Neural cell (in vitro differentiated cells): ENCODE measurements around the gene CRLF1. TPM values are rescaled to one million over a fixed set of nuclear protein-coding genes. Genes with fewer than 3 reads are reported as not detected.
A peak's percentile ranks its signal among the peaks of the same experiment; 100 is the strongest.

Experiments
- H2AFZ ChIP-seq: fragments of 200-600, 300-800 bp; sonication (generic), shearing (Covaris generic); 2 replicates; pipeline ENCODE4 v1.6.0; 2014; ENCODE audit warnings: low read depth, mild to moderate bottlenecking, antibody characterized with exemption, low read length, moderate library complexity
- H3F3A ChIP-seq: fragments of 200-600 bp; shearing (Covaris generic); 2 replicates; pipeline ENCODE4 v1.6.1; 2016; ENCODE audit warnings: mild to moderate bottlenecking, moderate library complexity, mixed read lengths, antibody characterized with exemption, low read length; ENCODE audit not compliant: insufficient read depth, poor library complexity, severe bottlenecking
- H3K27ac ChIP-seq: fragments of 200-600, 300-800 bp; sonication (generic), shearing (Covaris generic); 2 replicates; pipeline ENCODE4 v1.5.1; 2014; ENCODE audit warnings: mild to moderate bottlenecking, low read length, moderate library complexity
- H3K27me3 ChIP-seq: fragments of 300-800, 200-600 bp; sonication (generic), shearing (Covaris generic); 2 replicates; pipeline ENCODE4 v1.6.0; 2014; ENCODE audit warnings: mild to moderate bottlenecking, low read depth, low read length, moderate library complexity; ENCODE audit not compliant: insufficient read depth
- H3K36me3 ChIP-seq: fragments of 300-800, 200-600 bp; sonication (generic), shearing (Covaris generic); 2 replicates; pipeline ENCODE4 v1.5.1; 2014; ENCODE audit warnings: mild to moderate bottlenecking, antibody characterized with exemption, low read length, moderate library complexity; ENCODE audit not compliant: insufficient read depth
- H3K4me2 ChIP-seq: fragments of 300-800, 200-600 bp; sonication (generic), shearing (Covaris generic); 2 replicates; pipeline ENCODE4 v1.6.0; 2014; ENCODE audit warnings: mild to moderate bottlenecking, low read length
- H3K4me3 ChIP-seq: fragments of 300-800, 200-600 bp; sonication (generic), shearing (Covaris generic); 2 replicates; pipeline ENCODE4 v1.5.1; 2014; ENCODE audit warnings: mild to moderate bottlenecking, low read length, moderate library complexity
- H3K79me2 ChIP-seq: fragments of 200-600 bp; shearing (Covaris generic); replicated peaks from 2 replicates; pipeline ENCODE4 v1.6.0; 2014; ENCODE audit warnings: mild to moderate bottlenecking, low read length, moderate library complexity; ENCODE audit not compliant: insufficient read depth
- H3K9ac ChIP-seq: fragments of 300-800, 200-600 bp; sonication (generic), shearing (Covaris generic); 2 replicates; pipeline ENCODE4 v1.6.1; 2016; ENCODE audit warnings: mild to moderate bottlenecking, low read length, mixed read lengths
- H3K9me2 ChIP-seq: fragments of 200-600 bp; shearing (Covaris generic); 2 replicates; pipeline ENCODE4 v1.6.1; 2016; ENCODE audit warnings: mild to moderate bottlenecking, low read length, mixed read lengths; ENCODE audit not compliant: insufficient read depth
- H3K9me3 ChIP-seq: fragments of 200-600, 300-800 bp; sonication (generic), shearing (Covaris generic); 2 replicates; pipeline ENCODE4 v1.6.1; 2016; ENCODE audit warnings: mild to moderate bottlenecking, mixed run types, low read length, moderate library complexity, mixed read lengths
- H4K20me1 ChIP-seq: fragments of 200-600 bp; shearing (Covaris generic); 2 replicates; pipeline ENCODE4 v1.6.1; 2016; ENCODE audit warnings: mild to moderate bottlenecking, mixed run types; ENCODE audit not compliant: insufficient read depth
- CTCF ChIP-seq: fragments of 450-650 bp; IDR thresholded peaks from 2 replicates; pipeline ENCODE4 v1.5.1; 2014; ENCODE audit warnings: antibody characterized with exemption, mild to moderate bottlenecking, moderate library complexity; ENCODE audit not compliant: poor library complexity, severe bottlenecking
- EP300 ChIP-seq: fragments of 450-650 bp; conservative IDR thresholded peaks from 2 replicates; pipeline ENCODE4 v1.6.1; 2014; ENCODE audit warnings: antibody characterized with exemption, mild to moderate bottlenecking, moderate library complexity; ENCODE audit not compliant: poor library complexity, severe bottlenecking
- EZH2 ChIP-seq: fragments of 200-600, 300-800 bp; shearing (Covaris generic), sonication (generic); IDR thresholded peaks from 2 replicates; pipeline ENCODE4 v1.6.1; 2014; ENCODE audit warnings: antibody characterized with exemption, low read length, borderline replicate concordance, mild to moderate bottlenecking; ENCODE audit not compliant: insufficient read depth, poor library complexity, severe bottlenecking
- MXI1 ChIP-seq: fragments of 450-650 bp; conservative IDR thresholded peaks from 2 replicates; pipeline ENCODE4 v1.6.1; 2014; ENCODE audit warnings: antibody characterized with exemption, mild to moderate bottlenecking; ENCODE audit not compliant: poor library complexity, severe bottlenecking
- POLR2AphosphoS5 ChIP-seq: IDR thresholded peaks from 2 replicates; pipeline ENCODE4 v1.6.1; 2012
- RAD21 ChIP-seq: fragments of 450-650 bp; conservative IDR thresholded peaks from 2 replicates; pipeline ENCODE4 v1.6.1; 2014; ENCODE audit warnings: antibody characterized with exemption, mild to moderate bottlenecking, moderate library complexity
- SMC3 ChIP-seq: fragments of 450-650 bp; conservative IDR thresholded peaks from 2 replicates; pipeline ENCODE4 v1.6.1; 2014; ENCODE audit warnings: antibody characterized with exemption, mild to moderate bottlenecking, moderate library complexity; ENCODE audit not compliant: poor library complexity
- TAF1 ChIP-seq: IDR thresholded peaks from 2 replicates; pipeline ENCODE4 v1.6.1; 2012; ENCODE audit warnings: low read depth
- polyA minus RNA-seq: library from RNA; depleted of rRNA, polyadenylated mRNA; stranded (reverse); fragments of >200 nt; gene quantifications from 2 replicates; pipeline ENCODE4 v1.2.3, GENCODE V29; 2014
- polyA plus RNA-seq: library from polyadenylated mRNA; depleted of rRNA; stranded (reverse); fragments of >200 nt; gene quantifications from 2 replicates; pipeline ENCODE4 v1.2.3, GENCODE V29; 2014
- TF ChIP-seq, protein P1 (sequence below): IDR thresholded peaks from 2 replicates; pipeline ENCODE4 v1.6.1; 2012; ENCODE audit warnings: borderline replicate concordance

The CRLF1 gene, protein sequence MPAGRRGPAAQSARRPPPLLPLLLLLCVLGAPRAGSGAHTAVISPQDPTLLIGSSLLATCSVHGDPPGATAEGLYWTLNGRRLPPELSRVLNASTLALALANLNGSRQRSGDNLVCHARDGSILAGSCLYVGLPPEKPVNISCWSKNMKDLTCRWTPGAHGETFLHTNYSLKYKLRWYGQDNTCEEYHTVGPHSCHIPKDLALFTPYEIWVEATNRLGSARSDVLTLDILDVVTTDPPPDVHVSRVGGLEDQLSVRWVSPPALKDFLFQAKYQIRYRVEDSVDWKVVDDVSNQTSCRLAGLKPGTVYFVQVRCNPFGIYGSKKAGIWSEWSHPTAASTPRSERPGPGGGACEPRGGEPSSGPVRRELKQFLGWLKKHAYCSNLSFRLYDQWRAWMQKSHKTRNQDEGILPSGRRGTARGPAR
- polyA plus RNA-seq (3.3 and 14.2 TPM in 2 replicates), polyA minus RNA-seq (not detected in 2 replicates)

DNA sequence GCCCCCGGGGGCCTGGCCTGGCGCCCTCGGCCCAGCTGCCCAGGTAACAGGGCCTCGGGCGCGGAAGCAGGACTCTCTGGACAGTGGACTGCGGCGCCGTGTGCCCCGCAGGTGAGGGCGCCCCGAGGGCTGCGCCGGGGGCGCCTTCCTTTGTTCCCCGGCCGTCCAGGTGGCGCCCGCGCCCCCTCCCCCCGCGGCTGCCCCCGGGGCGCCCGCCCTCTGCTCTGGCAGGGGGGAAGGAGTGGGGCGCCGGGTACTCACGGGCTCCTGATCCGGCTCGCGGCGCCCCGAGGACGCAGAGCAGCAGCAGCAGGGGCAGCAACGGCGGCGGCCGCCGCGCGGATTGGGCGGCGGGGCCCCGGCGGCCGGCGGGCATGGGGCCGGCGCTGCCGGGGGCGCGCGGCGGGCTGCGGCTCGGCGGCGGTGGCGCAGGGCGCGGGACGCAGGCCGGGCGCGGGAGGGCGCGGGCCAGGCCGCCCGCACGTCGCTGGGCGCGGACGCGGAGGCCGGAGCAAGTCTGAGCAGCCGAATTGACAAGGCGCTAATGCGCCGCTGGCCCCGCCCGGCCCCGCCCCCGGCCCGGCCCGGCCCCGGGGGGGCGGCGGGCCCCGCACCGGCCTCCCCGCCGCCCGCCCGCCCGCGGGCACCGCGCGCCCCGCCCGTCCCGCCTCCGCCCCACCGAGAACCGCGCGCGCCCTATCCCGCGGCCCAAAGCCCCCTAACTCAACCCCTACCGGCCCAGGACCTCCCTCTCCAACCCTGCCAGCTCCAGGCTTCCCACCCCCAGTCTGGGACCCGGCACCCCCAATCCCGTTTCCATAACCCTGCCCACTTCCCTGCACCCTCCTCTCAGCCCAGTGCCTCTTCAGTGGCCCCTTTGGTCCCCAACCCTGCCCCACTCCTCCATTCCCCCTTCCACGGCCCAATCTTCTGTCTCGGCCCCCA, at the start of gene CRLF1:
Gene CRLF1 (minus strand): TSS at position 519 of the 945 bp plus-strand sequence. CDS start 143 bp downstream, at position 376.
- peaks cover 95% of the 10 kb centered on the region for H3K27me3 ChIP-seq
- TF ChIP-seq TAF1 = no peak
- TF ChIP-seq, protein P1, sequence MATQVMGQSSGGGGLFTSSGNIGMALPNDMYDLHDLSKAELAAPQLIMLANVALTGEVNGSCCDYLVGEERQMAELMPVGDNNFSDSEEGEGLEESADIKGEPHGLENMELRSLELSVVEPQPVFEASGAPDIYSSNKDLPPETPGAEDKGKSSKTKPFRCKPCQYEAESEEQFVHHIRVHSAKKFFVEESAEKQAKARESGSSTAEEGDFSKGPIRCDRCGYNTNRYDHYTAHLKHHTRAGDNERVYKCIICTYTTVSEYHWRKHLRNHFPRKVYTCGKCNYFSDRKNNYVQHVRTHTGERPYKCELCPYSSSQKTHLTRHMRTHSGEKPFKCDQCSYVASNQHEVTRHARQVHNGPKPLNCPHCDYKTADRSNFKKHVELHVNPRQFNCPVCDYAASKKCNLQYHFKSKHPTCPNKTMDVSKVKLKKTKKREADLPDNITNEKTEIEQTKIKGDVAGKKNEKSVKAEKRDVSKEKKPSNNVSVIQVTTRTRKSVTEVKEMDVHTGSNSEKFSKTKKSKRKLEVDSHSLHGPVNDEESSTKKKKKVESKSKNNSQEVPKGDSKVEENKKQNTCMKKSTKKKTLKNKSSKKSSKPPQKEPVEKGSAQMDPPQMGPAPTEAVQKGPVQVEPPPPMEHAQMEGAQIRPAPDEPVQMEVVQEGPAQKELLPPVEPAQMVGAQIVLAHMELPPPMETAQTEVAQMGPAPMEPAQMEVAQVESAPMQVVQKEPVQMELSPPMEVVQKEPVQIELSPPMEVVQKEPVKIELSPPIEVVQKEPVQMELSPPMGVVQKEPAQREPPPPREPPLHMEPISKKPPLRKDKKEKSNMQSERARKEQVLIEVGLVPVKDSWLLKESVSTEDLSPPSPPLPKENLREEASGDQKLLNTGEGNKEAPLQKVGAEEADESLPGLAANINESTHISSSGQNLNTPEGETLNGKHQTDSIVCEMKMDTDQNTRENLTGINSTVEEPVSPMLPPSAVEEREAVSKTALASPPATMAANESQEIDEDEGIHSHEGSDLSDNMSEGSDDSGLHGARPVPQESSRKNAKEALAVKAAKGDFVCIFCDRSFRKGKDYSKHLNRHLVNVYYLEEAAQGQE = no peak
- H3K79me2 ChIP-seq = no peaks in the 10 kb centered on the region
- H2AFZ ChIP-seq = no peak within 1 kb of the TSS
- H4K20me1 ChIP-seq = no peaks in the 10 kb centered on the region
- H3K36me3 ChIP-seq = no peaks in the 10 kb centered on the region
- no peaks in the 10 kb centered on the region for H3K9me3 ChIP-seq
- H3K9me2 ChIP-seq = no peaks in the 10 kb centered on the region
- H3K4me2 ChIP-seq = no peak within 1 kb of the TSS
- no peak within 1 kb of the TSS for H3K9ac ChIP-seq
- peak within 1 kb of the TSS; percentile 48 for H3K4me3 ChIP-seq
- H3F3A ChIP-seq = no peaks in the 10 kb centered on the region
- H3K27ac ChIP-seq = no peak within 1 kb of the TSS

DNA sequence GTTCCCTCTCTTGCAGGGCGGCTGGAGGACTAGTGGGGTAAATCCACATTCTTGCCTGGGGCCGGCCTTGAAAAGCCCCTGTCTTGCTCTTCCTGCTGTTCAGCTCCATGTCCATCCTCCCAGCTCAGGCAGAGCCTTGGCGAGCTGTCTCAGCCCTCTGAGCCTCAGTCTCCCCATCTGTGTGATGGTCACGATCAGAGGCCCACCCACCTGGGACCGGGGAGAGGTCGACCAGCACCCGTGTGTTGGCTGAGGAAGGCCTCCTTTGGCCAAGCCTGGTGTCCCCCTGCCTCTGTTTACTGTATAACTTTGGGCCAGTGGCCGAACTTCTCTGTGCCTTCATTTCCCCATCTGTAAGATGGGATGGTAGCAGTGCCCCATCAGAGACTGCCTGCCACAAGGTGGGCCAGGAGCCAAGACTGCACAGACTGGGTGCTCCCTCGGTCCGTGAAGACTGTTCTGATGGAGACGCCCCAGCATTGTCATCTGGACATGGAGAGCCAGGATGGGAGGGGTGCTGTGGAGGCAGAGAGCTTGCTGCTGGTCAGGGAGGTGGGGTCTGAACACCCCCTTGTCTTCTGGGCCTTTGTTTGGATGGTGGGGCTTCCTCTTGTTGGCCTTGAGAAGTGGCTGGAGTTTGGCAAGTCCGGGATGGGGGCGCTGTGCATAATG, 48.7 kb upstream of the CRLF1 start:
- H3K27me3 ChIP-seq = no peaks in the 10 kb centered on the region
- H2AFZ ChIP-seq = no peak overlapping the region
- no peaks in the 10 kb centered on the region for H4K20me1 ChIP-seq
- TF ChIP-seq CTCF (no peak), RAD21 (no peak), EZH2 (no peak), TAF1 (no peak), MXI1 (no peak), POLR2AphosphoS5 (no peak), EP300 (no peak), SMC3 (no peak)
- TF ChIP-seq, protein P1 = no peak
- no peaks in the 10 kb centered on the region for H3K9me3 ChIP-seq
- no peak overlapping the region for H3K4me3 ChIP-seq
- H3K79me2 ChIP-seq = peaks cover 4% of the 10 kb centered on the region
- H3K9ac ChIP-seq = no peak overlapping the region
- no peaks in the 10 kb centered on the region for H3K9me2 ChIP-seq
- H3K27ac ChIP-seq = no peak overlapping the region
- no peaks in the 10 kb centered on the region for H3K36me3 ChIP-seq
- H3F3A ChIP-seq = no peaks in the 10 kb centered on the region
- no peak overlapping the region for H3K4me2 ChIP-seq
